Hepatocyte (in vitro differentiated cells): ENCODE results near the gene SNAP29.

ENCODE experiments used
- EZH2 ChIP-seq: fragments of 200-600 bp; sonication (generic); IDR thresholded peaks from 2 replicates; pipeline ENCODE4 v1.6.1; 2016; ENCODE audit warnings: antibody characterized with exemption, mild to moderate bottlenecking, borderline replicate concordance
- EZH2phosphoT487 ChIP-seq: fragments of 200-600 bp; sonication (generic); IDR thresholded peaks from one replicate; pipeline ENCODE4 v1.6.1; 2018; ENCODE audit warnings: antibody characterized with exemption, mild to moderate bottlenecking, low read depth, moderate library complexity; ENCODE audit not compliant: unreplicated experiment, severe bottlenecking
- TF ChIP-seq, protein P1 (sequence below): fragments of 200-600 bp; sonication (generic); IDR thresholded peaks from 2 replicates; pipeline ENCODE4 v1.5.1; 2016; ENCODE audit warnings: antibody characterized with exemption, mild to moderate bottlenecking; ENCODE audit not compliant: poor library complexity

GRCh38 chr22:20931126-20931654 lies 72.4 kb downstream of the SNAP29 start:
- TF ChIP-seq, protein P1, sequence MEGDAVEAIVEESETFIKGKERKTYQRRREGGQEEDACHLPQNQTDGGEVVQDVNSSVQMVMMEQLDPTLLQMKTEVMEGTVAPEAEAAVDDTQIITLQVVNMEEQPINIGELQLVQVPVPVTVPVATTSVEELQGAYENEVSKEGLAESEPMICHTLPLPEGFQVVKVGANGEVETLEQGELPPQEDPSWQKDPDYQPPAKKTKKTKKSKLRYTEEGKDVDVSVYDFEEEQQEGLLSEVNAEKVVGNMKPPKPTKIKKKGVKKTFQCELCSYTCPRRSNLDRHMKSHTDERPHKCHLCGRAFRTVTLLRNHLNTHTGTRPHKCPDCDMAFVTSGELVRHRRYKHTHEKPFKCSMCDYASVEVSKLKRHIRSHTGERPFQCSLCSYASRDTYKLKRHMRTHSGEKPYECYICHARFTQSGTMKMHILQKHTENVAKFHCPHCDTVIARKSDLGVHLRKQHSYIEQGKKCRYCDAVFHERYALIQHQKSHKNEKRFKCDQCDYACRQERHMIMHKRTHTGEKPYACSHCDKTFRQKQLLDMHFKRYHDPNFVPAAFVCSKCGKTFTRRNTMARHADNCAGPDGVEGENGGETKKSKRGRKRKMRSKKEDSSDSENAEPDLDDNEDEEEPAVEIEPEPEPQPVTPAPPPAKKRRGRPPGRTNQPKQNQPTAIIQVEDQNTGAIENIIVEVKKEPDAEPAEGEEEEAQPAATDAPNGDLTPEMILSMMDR = no peak
- TF ChIP-seq EZH2phosphoT487 = no peak
- TF ChIP-seq EZH2 = no peak
